ENCODE data around the gene C1QC. TPM values are rescaled to one million over a fixed set of nuclear protein-coding genes. Genes with fewer than 3 reads are reported as not detected.

Gene C1QC
- total and polyA plus RNA-seq, 7 donors = 47.9 to 579 (median 198) TPM

DNA sequence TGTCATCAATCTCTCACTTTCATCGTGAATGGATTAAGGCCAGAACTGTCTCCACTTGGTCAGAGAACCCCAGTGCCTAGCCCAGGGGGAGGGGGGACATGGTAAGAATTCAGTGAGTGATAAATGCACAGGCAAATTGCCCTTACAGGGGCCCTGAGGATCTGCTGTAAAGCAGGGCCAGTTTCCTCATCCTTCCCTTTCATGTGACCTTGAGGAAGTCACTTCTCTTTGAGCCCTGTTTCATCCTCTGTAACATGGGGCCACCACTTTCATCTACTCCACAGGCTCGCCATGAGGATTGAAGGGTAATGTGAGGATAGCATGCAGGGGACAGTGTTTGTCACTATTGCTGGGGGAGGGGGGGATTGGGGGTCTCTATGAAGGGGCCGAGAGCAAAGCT lies 35.1 kb upstream of the C1QC start:
- 54 to 68% methylated on average over 3 of the region's 3 CpGs for WGBS, 2 donors
- Histone ChIP-seq H3K4me3 (no peak overlapping the region), H3K27ac (no peak overlapping the region), H3K36me3 (no peaks in the 10 kb centered on the region), H3K27me3 (peaks cover 8 to 80% (median 34%) of the 10 kb centered on the region in 3 donors), H3K9me3 (peaks cover 0 to 2% (median 0%) of the 10 kb centered on the region in 4 donors), H3K4me1 (no peaks in the 10 kb centered on the region)
- TF ChIP-seq EP300 (IDR thresholded peaks at IDR 0.05) (no peak), POLR2A (IDR thresholded peaks at IDR 0.05) (no peak), POLR2AphosphoS5 (IDR thresholded peaks at IDR 0.05) (no peak)
- TF ChIP-seq, protein P1, sequence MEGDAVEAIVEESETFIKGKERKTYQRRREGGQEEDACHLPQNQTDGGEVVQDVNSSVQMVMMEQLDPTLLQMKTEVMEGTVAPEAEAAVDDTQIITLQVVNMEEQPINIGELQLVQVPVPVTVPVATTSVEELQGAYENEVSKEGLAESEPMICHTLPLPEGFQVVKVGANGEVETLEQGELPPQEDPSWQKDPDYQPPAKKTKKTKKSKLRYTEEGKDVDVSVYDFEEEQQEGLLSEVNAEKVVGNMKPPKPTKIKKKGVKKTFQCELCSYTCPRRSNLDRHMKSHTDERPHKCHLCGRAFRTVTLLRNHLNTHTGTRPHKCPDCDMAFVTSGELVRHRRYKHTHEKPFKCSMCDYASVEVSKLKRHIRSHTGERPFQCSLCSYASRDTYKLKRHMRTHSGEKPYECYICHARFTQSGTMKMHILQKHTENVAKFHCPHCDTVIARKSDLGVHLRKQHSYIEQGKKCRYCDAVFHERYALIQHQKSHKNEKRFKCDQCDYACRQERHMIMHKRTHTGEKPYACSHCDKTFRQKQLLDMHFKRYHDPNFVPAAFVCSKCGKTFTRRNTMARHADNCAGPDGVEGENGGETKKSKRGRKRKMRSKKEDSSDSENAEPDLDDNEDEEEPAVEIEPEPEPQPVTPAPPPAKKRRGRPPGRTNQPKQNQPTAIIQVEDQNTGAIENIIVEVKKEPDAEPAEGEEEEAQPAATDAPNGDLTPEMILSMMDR (IDR thresholded peaks at IDR 0.05) = no peak
- no peak for DNase-seq
- intact Hi-C loops (cut with DNase I) = no loop called here

DNA sequence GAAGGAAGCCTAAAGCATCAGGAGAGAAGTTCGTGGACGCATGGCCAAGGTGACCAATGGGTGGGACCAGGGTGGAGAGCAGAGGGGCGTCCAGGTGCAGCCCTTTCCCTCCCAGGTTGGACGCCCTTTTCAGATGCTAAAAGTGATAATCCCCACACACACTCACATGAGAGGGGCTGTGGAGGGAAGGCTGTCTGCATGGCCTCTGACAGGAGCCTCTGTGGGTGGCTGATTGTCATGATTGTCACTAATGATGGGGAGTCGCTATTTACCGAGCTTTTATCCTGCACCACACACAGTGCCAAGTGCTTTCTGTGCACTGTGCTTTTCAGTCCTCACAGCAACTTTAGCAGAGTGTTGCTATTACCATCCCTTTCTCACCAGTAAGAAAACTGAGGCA lies 34.1 kb upstream of the C1QC start:
- intact Hi-C loops (cut with DNase I) = no loop called here
- 25 to 39% methylated on average over 6 of the region's 6 CpGs for WGBS, 2 donors

DNA sequence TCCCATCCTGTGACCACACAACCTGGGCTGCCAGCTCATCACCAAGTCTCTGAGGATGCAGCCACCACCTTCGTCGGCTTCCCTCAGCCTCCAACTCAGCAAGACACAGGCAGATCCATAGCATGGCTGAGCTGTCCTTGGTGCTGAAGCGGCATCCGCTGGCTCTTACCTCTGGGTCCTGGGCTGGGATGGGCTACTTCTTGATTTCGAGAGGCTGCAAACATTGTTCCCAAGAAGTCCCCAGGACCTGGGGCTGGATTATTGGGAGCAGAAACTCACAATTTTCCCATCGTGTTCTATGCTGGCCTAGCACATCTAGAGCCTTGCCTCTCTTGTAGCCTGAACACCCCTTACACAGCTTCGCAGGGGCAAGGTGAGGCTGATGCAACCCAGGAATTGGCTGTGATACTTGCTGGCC lies 31.9 kb upstream of the C1QC start:
- Histone ChIP-seq H3K27me3 (peaks cover 8 to 92% (median 40%) of the 10 kb centered on the region in 3 donors), H3K36me3 (no peaks in the 10 kb centered on the region), H3K27ac (no peak overlapping the region), H3K4me1 (no peaks in the 10 kb centered on the region), H3K9me3 (no peaks in the 10 kb centered on the region), H3K4me3 (no peak overlapping the region)
- intact Hi-C loops (cut with DNase I) = no loop called here
- 22% methylated on average over 7 of the region's 7 CpGs for WGBS, 2 donors
- TF ChIP-seq, protein P1 (IDR thresholded peaks at IDR 0.05) = no peak
- no peak for DNase-seq

More for the DNA sequence above, 34.1 kb upstream of the C1QC start:
- DNase-seq = no peak
- Histone ChIP-seq H3K27ac (no peak overlapping the region), H3K36me3 (no peaks in the 10 kb centered on the region), H3K4me3 (no peak overlapping the region), H3K9me3 (peaks cover 0 to 2% (median 0%) of the 10 kb centered on the region in 4 donors), H3K27me3 (peaks cover 8 to 80% (median 29%) of the 10 kb centered on the region in 3 donors), H3K4me1 (no peaks in the 10 kb centered on the region)
- TF ChIP-seq POLR2AphosphoS5 (IDR thresholded peaks at IDR 0.05) = no peak
- TF ChIP-seq POLR2A (IDR thresholded peaks at IDR 0.05) = no peak
- TF ChIP-seq, protein P1 (IDR thresholded peaks at IDR 0.05) = no peak
- TF ChIP-seq EP300 (IDR thresholded peaks at IDR 0.05) = no peak

DNA sequence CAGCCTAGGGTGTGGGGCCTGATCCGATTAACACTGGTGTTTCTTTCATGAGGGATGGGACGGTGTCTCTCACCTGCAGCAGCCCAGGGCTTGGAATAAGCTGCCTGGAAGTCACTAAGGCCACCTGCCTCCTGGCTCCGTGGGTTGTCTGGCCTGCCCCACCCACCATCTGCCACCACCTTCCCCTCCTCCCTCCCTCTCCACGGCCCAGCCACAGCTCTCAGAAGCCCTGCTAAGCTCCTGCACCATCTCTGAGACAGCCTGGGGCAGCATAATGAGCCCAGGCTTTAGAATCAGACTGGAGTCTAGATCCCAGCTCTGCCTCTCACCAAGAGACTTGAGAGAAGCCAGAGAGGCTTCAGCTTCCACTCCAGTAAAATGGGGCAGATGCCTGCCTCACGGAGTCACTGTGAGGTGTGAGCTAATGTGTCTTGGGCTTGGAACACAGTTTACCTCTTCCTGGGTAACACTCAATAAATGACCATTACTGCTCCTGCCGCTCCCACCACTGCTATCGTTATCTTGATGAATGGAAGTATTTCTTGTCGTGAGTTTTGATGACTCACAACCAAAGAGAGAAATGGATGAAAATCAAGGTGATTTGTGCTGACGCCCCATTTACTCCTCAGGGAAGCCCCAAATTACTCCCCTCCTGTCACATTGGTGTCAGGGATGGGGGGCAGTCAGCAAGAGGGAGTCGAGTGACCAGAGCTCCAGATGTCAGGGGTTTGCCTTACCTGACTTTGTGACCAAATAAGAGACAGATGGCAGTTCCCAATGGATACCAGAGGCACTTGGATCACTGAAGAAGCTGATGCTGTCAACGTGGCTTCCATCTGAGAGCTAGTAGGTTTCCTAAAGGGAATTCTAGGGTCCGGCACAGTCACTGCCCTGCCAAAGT lies 30.5 kb upstream of the C1QC start:
- no peak for DNase-seq
- Histone ChIP-seq H3K27ac (no peak overlapping the region), H3K36me3 (no peaks in the 10 kb centered on the region), H3K4me3 (no peak overlapping the region), H3K27me3 (peaks cover 8 to 95% (median 50%) of the 10 kb centered on the region in 3 donors), H3K9me3 (no peaks in the 10 kb centered on the region), H3K4me1 (no peaks in the 10 kb centered on the region)
- TF ChIP-seq EP300 (IDR thresholded peaks at IDR 0.05) (no peak), POLR2AphosphoS5 (IDR thresholded peaks at IDR 0.05) (no peak), POLR2A (IDR thresholded peaks at IDR 0.05) (no peak)
- TF ChIP-seq, protein P1 (IDR thresholded peaks at IDR 0.05) = no peak
- WGBS, 2 donors = 36 to 51% methylated on average over 12 of the region's 12 CpGs
- intact Hi-C loops (cut with DNase I) = no loop called here

Data from sigmoid colon (tissue), 7 donors.